ENCODE data around the gene BCL7C. TPM values are rescaled to one million over a fixed set of nuclear protein-coding genes. Genes with fewer than 3 reads are reported as not detected.

The BCL7C gene
- total and polyA plus RNA-seq, 2 of the 13 experiments (the other 11 are each of a cell fraction or from before 2014, with no cell fraction given): 17.7 to 33.8 TPM

GRCh38 chr16:30896889-30897733 lies 3.2 kb upstream of the BCL7C start (continued):
- TF ChIP-seq, protein P1, sequence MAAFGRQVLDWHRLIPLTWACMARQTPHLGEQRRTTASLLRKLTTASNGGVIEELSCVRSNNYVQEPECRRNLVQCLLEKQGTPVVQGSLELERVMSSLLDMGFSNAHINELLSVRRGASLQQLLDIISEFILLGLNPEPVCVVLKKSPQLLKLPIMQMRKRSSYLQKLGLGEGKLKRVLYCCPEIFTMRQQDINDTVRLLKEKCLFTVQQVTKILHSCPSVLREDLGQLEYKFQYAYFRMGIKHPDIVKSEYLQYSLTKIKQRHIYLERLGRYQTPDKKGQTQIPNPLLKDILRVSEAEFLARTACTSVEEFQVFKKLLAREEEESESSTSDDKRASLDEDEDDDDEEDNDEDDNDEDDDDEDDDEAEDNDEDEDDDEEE (CRISPR knock-in tag; IDR thresholded peaks at IDR 0.05): no peak; the same call in 1 of the 2 replicates
- TF ChIP-seq NCOA2 (CRISPR knock-in tag; IDR thresholded peaks at IDR 0.05) (no peak; the same call in 1 of the 2 replicates), ZNF33A (CRISPR knock-in tag; IDR thresholded peaks at IDR 0.05; ENCODE audit: borderline replicate concordance) (no peak), SIN3B (IDR thresholded peaks at IDR 0.05; ENCODE audit: low read length) (no peak), TRIM22 (IDR thresholded peaks at IDR 0.05) (no peak), ARHGAP35 (CRISPR knock-in tag; IDR thresholded peaks at IDR 0.05; ENCODE audit: borderline replicate concordance) (no peak), THYN1 (CRISPR knock-in tag; IDR thresholded peaks at IDR 0.05; ENCODE audit: borderline replicate concordance, low read depth) (no peak), ELF4 (CRISPR knock-in tag; IDR thresholded peaks at IDR 0.05; ENCODE audit: borderline replicate concordance) (0 out of 2 replicates have a peak, but pooled peaks have one; percentile 37), ZXDC (CRISPR knock-in tag; IDR thresholded peaks at IDR 0.05) (no peak), DNMT1 (CRISPR knock-in tag; IDR thresholded peaks at IDR 0.05) (no peak), HMG20B (CRISPR knock-in tag; conservative IDR thresholded peaks at IDR 0.05) (no peak), ZNF713 (CRISPR knock-in tag; IDR thresholded peaks at IDR 0.05) (no peak), SOX13 (IDR thresholded peaks at IDR 0.05) (no peak), SOX13 (CRISPR knock-in tag; conservative IDR thresholded peaks at IDR 0.05 in 1 of 2, IDR thresholded peaks at IDR 0.05 in 1 of 2) (0 out of 4 replicates have a peak, but pooled peaks of 1 of the 2 experiments have one; percentile 31), ATM (IDR thresholded peaks at IDR 0.05; ENCODE audit: borderline replicate concordance) (no peak), RXRA (CRISPR knock-in tag; IDR thresholded peaks at IDR 0.05) (no peak)
- TF ChIP-seq, protein P2, sequence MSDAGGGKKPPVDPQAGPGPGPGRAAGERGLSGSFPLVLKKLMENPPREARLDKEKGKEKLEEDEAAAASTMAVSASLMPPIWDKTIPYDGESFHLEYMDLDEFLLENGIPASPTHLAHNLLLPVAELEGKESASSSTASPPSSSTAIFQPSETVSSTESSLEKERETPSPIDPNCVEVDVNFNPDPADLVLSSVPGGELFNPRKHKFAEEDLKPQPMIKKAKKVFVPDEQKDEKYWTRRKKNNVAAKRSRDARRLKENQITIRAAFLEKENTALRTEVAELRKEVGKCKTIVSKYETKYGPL (CRISPR knock-in tag; IDR thresholded peaks at IDR 0.05): no peak
- TF ChIP-seq, protein P3, sequence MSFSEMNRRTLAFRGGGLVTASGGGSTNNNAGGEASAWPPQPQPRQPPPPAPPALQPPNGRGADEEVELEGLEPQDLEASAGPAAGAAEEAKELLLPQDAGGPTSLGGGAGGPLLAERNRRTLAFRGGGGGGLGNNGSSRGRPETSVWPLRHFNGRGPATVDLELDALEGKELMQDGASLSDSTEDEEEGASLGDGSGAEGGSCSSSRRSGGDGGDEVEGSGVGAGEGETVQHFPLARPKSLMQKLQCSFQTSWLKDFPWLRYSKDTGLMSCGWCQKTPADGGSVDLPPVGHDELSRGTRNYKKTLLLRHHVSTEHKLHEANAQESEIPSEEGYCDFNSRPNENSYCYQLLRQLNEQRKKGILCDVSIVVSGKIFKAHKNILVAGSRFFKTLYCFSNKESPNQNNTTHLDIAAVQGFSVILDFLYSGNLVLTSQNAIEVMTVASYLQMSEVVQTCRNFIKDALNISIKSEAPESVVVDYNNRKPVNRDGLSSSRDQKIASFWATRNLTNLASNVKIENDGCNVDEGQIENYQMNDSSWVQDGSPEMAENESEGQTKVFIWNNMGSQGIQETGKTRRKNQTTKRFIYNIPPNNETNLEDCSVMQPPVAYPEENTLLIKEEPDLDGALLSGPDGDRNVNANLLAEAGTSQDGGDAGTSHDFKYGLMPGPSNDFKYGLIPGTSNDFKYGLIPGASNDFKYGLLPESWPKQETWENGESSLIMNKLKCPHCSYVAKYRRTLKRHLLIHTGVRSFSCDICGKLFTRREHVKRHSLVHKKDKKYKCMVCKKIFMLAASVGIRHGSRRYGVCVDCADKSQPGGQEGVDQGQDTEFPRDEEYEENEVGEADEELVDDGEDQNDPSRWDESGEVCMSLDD (CRISPR knock-in tag; IDR thresholded peaks at IDR 0.05; ENCODE audit: borderline replicate concordance): no peak
- TF ChIP-seq, protein P4, sequence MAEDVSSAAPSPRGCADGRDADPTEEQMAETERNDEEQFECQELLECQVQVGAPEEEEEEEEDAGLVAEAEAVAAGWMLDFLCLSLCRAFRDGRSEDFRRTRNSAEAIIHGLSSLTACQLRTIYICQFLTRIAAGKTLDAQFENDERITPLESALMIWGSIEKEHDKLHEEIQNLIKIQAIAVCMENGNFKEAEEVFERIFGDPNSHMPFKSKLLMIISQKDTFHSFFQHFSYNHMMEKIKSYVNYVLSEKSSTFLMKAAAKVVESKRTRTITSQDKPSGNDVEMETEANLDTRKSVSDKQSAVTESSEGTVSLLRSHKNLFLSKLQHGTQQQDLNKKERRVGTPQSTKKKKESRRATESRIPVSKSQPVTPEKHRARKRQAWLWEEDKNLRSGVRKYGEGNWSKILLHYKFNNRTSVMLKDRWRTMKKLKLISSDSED (CRISPR knock-in tag; IDR thresholded peaks at IDR 0.05): no peak

Data from HepG2 (cell line).